LNCaP clone FGC (cell line): Measurements from ENCODE around the gene MRO.

Experiments used
- DNase-seq: peaks from one replicate; pipeline ENCODE4 v3.0.0-alpha.2; 2011; ENCODE audit warnings: low read depth
- H3K4me3 ChIP-seq: 2 replicates; pipeline ENCODE4 v1.5.1; 2011; ENCODE audit warnings: mild to moderate bottlenecking, low read depth, low read length, control low read depth
- CTCF ChIP-seq: IDR thresholded peaks from 2 replicates; pipeline ENCODE4 v1.5.1; 2012; ENCODE audit warnings: mild to moderate bottlenecking; ENCODE audit not compliant: control insufficient read depth, insufficient read depth; ENCODE audit errors: extremely low read depth

The MRO gene

GRCh38 chr18:50812834-50813233, 7.0 kb downstream of the MRO start:
- no peak for TF ChIP-seq CTCF
- no peak for DNase-seq

GRCh38 chr18:50807176-50807575, 12.6 kb downstream of the MRO start:
- TF ChIP-seq CTCF: no peak
- no peak overlapping the region for H3K4me3 ChIP-seq
- no peak for DNase-seq

More at GRCh38 chr18:50812834-50813233, 7.0 kb downstream of the MRO start:
- no peak overlapping the region for H3K4me3 ChIP-seq

GRCh38 chr18:50806208-50806616, 13.6 kb downstream of the MRO start:
- H3K4me3 ChIP-seq: no peak overlapping the region
- no peak for TF ChIP-seq CTCF
- no peak for DNase-seq

GRCh38 chr18:50805732-50806131, 14.1 kb downstream of the MRO start:
- DNase-seq: no peak
- no peak overlapping the region for H3K4me3 ChIP-seq
- no peak for TF ChIP-seq CTCF

GRCh38 chr18:50803592-50803991, 16.2 kb downstream of the MRO start:
- no peak for TF ChIP-seq CTCF
- no peak overlapping the region for H3K4me3 ChIP-seq
- DNase-seq: no peak

GRCh38 chr18:50802141-50802540, 17.7 kb downstream of the MRO start:
- DNase-seq: no peak
- no peak for TF ChIP-seq CTCF
- H3K4me3 ChIP-seq: no peak overlapping the region

GRCh38 chr18:50797142-50797541, 22.7 kb downstream of the MRO start:
- DNase-seq: no peak
- H3K4me3 ChIP-seq: no peak overlapping the region
- no peak for TF ChIP-seq CTCF
